ACHN (cell line): ENCODE results near the gene SMOC1.

Experiments
- DNase-seq: peaks from one replicate; pipeline ENCODE4 v3.0.0-alpha.2; 2015
- in situ Hi-C: cut with HindIII; loops from 2 replicates; pipeline ENCODE4 v1.10.0; 2017; ENCODE audit warnings: low sequenced_read_pairs, low pct_ligation_motif_present, low pct_unique_long_range_greater_than_20kb

SMOC1 gene

DNA sequence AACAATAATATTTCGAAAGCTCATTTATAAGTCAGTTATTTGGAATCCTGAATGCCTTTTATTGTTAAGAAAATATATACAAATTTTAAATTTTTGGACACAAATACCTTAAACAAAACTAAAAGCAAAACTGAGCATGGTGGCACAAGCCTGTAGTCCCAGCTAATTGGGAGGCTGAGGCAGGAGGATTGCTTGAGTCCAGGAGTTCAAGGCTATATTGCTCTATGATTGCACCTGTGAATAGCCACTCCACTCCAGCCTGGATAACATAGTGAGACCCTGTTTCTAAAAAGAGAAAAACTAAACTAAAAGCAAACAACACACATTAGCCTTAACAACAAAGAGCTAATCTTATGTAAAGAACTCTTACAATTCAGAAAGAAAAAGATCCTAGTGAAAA is 78.8 kb downstream of the SMOC1 start:
- in situ Hi-C loops, result no loop called here

DNA sequence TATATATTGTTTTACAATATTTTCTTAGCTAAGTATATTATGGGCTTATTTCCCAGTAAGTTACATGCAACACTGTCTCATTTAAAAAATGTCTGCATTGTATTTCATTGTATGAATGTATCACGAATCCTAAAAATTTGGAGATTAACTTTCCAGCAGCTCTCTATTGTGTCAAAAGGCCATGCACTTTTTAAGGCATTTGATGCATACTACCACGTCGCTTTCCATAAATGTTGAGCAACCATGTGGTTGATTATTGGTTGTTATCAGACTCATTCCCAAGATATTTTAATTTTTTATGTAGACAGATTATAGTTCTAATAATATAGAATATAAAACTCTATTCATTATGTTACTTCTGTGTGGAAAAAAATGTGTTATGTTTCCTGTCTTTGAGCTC is 79.9 kb downstream of the SMOC1 start:
- in situ Hi-C loops, result no loop called here
- no peak for DNase-seq

More for the DNA sequence above, 78.8 kb downstream of the SMOC1 start:
- no peak for DNase-seq

DNA sequence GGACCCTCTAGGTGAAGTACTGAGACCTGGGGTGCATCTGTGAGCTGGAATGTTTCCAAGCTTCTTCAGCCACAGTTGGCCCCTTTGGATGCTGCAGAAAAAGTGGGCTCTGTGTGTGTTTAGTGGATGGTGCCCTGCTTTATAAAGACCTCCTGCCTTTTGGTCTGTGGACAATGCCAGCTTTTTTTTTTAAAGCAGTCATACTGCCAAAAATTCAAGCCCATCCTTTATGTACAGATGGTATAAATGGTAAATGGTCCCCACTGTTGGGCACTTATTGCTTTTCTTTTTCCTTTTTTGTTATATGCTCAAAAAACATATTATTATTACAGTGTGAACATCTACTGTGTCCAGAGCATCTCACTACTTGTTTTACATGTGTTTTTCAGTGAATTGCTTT is 81.1 kb downstream of the SMOC1 start:
- in situ Hi-C loops, result no loop called here
- no peak for DNase-seq

DNA sequence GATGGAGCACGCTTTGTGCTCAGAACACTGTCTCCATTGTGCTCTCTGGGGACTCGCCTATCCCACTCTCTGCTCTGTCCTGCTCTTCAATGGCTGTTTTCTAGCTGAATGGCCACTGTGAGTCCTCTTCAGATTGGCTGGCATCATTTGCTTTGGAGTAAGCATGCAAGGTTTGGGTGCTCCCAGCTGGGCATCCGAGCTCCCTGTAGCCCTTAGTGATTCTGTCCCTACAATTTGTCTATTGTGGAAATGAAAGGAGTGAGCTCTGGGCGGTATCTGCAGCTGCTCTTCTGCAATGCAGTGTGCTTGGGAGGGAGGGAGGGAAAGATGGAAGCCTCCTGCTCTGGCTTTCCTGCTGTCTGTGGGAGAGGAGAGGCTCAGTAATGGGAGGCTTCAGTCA is 84.8 kb downstream of the SMOC1 start:
- DNase-seq, result no peak
- in situ Hi-C loops, result no loop called here

DNA sequence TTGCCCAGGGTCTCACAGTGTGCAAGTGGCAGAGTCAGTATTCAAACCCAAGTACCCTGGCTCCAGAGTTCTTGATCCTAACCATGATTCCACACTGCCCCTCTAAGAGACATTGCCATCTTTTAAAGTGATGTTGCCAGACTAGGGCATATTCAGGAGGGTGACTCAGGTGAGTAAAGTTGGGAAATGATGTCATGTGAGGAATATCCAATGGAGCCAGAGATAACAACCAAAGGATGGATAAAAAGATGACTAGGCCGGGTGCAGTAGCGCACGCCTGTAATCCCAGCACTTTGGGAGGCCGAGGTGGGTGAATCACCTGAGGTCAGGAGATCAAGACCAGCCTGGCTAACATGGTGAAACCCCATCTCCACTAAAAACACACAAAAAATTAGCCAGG is 85.6 kb downstream of the SMOC1 start:
- in situ Hi-C loops, result no loop called here
- no peak for DNase-seq

DNA sequence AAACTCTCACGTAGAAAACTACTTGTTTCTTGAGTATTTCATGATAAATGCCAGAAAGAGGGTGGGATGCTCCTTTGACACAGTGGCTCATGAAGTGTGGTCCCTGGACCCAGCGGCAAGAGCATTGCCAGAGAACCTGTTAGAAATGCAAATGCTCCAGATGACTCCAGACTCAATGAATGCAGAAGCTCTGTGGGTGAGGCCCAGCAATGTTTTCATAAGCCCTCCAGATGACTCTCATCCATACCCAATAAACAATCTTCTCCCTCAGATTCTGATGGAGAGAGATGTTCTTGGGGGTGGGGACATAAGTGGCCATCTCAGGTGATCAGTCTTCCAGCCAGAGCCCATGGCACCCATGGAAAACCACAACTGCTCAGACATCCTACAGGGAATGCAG is 88.9 kb downstream of the SMOC1 start:
- DNase-seq, result no peak
- in situ Hi-C loops, result no loop called here

DNA sequence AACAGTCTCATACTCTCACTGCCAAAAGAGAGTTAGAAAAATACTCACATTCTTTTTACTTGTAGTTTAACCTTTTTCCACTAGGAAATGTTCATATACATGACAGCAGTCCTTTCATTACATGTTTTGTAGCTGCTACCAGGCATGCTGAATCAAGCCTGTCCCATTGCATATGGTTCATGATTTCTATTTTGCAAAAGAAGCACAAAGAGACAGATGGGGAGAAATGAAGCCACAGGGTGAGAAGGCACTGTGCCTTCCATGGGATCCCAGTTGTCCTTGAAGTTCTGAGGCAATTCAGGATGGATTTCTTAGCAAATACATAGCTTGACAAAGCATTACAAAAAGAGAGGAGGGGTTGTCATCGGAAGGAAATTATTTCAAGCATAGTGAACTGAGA is 89.5 kb downstream of the SMOC1 start:
- in situ Hi-C loops, result no loop called here

DNA sequence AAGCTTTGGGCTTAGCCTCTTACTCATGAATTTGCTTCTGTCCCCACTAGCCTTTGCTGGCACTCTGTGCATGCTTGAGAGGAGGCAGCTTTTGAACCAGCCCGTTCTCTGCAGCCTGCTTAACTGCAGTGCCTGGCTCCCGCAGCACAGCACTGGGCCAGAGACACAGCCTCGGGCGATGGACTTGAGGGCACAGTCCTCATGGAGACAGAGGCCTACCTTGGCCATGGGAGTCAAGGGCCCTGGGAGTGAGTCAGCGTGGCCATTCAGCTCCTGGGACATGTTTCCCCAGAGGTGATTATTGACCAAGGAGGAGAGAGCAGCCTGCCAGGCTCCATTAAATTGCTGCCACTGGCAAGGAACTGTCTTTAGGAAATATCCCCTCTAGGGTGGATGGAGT is 93.5 kb downstream of the SMOC1 start:
- DNase-seq, result no peak
- in situ Hi-C loops, result no loop called here

More for the DNA sequence above, 89.5 kb downstream of the SMOC1 start:
- no peak for DNase-seq

DNA sequence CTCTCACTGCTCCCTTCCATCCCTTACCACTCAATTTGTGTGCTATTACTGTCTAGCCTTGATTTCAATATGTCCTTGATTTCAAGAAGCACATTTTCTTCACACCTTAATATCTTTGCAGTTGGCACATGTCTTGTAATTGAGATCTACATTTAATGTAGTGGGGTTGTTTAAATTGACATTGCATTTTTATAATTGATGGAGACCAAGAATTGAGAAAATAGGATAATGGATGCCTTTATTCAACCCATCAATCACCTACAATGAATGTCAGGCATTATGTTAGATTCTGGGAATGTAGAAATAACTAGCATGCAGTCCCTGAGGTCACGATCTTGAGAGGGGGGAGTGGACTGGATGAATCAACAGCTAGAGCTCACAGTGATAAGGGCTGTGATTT is 94.6 kb downstream of the SMOC1 start:
- in situ Hi-C loops, result no loop called here

DNA sequence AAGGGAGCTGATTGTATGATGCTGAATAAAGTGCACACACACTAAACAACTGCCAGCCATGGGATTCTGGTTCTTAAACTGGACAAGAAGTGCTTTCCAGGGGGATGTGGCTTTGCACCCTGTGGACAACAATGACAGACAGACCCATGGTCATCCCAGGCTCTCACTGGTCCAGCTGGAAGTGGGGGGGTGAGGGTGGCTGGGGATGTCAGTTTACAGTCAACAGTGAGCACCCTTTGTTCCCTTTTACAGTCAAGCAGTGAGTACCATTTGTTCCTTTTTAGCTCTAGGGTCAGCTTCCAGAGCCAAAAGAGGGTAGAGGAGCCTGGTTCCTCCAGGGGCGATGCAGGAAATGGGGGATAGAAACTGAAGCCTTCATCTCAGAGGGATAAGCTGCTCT is 100.7 kb downstream of the SMOC1 start:
- in situ Hi-C loops, result no loop called here
- DNase-seq, result no peak

More for the DNA sequence above, 94.6 kb downstream of the SMOC1 start:
- no peak for DNase-seq

DNA sequence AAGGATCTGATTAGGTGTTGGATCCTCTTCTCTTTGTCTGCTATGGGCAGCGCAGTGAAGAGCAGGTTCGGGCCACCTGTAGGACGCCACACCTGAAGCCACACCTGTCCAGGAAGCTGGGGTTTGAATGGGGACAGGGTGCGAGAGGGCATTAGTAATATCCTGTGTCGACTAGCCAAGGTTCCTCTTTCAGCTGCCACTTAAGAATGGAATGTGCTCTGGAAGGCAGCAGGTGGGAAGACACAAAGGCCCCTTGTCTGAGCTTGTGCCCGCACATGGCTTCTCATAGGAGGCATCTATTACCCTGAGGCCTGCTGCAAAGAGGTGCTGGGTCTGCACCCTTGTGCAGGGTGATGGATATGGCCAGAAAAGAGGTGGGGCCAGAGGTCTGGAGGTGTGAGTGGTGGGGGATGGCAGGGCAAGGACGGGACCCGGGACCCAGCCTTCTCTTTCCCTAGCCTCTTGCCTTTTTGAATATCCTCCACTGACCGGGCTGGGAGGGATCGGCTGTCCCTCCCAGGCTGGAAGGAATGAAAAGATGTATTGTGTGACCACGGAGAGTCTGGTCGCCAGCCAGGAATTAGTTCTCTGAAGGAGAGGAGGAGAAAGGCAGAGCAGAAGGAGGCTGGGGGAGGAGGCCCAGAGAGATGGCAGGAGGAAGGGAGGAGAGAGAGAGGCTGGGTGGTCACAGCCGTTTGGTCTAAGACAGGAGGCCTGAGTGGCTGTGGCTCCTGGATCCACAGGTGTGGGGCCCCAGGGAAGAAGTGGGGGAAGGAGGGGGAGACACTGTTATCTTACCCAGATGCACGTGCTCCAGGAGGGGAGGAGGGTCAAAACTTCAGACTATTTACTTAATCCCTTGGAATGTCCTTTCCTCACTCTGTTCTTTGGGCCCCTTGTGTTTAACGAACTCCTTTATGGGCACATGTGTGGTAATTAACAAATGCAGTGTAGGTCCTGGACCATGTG is 101.5 kb downstream of the SMOC1 start:
- no peak for DNase-seq
- in situ Hi-C loops, result no loop called here

DNA sequence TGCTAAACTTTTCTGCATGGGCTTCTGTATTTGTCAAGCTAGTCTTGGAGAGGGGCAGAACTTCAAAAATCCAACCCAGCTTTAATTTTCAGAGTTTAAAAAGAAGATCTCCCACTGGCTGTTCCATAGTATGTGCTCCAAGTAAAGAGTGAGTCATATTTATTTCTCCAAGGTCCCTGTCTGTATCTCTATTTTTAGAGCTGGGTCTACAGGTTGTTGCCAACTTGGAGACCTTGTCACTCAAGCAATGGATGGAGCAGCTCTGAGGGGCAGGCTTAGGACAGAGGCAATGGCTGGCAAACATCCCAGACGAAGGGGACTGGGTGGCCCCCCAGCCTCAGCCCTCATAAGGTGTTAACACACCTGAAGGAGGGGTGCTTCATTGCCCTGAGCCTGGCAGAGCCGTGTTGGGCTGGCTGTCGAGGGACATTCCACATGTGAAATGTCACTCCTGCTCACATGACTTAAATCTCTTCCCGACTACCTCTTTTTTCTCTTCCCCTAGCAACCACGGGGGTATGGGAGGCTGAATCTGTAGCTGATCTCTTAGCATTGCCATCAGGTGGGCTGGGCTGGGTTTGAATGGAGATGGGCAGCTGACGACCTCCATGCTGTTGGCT is 103.1 kb downstream of the SMOC1 start:
- no peak for DNase-seq
- in situ Hi-C loops, result no loop called here

DNA sequence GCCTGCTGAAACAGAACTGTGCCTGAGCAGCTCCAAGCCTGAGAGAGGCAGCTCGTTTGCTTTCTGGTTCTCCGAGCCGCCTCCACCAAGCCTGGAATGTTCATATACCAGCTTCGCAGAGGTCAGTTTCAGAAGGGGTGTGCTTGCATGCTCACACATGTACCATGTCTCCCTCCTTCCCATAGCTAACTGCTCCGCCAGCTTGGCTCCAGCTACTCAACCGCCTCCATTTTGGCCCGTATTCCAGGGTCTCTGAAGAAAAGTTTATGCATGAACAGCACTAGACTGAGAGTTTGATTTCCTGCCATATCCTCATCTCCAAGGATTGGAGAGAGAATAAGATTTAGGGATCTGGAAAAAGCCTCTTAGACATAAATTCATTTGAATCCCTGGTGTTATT is 103.7 kb downstream of the SMOC1 start:
- DNase-seq, result no peak

DNA sequence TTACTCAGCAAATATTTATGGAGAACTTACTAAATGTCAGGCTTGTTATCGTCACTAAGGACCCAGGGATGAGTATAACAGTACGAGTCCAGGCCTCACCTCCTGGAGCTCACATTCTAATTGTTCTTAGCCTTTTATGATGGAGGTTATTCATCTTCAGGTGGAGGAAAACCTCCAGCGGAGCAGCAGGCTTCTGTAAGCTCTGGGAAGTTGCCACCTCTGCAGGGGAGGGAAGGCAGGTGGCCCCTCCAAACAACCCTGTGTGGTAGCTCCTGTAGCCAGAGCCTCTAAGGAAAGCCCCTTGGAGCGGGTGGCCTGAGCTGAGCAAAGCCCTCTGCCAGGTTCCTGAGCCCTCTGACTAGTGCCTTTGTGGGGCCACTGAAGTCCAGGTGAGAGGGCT is 104.1 kb downstream of the SMOC1 start:
- DNase-seq, result no peak
- in situ Hi-C loops, result no loop called here

More for the DNA sequence above, 103.7 kb downstream of the SMOC1 start:
- in situ Hi-C loops, result no loop called here

DNA sequence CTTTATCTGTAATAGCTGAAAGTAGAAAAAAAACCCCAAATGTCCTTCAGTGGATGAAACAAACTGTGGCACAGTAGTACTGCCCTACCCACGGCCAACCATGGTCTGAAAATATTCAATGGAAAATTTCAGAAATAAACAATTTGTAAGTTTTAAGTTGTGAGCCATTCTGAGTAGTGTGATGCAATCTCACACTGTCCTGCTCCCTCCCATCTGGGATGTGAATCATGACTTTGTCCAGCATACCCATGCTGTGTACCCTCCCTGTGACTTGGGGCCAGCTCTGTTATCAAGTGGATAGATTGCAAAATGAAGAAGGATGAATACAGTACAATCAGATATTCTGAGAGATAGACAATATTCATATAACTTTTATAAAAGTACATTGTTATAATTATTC is 106.2 kb downstream of the SMOC1 start:
- in situ Hi-C loops, result no loop called here

DNA sequence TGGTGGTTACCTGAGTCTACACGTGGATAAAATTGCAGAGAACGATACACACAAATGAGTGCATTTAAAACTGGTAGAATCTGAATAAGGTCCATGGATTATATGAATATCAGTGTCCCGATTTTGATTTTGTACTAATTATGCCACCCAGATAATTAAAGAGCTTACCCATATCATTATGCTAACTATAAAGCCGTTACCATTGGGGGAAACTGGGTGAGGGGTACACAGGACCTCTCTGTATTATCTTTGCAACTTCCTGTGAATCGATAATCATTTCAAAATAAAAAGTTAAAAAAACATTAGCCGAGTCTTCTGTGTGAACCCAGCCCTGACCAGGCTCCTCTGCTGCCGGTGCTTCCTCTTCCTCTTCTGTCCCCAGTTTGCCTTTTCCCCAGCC is 107.1 kb downstream of the SMOC1 start:
- DNase-seq, result no peak
- in situ Hi-C loops, result no loop called here

More for the DNA sequence above, 106.2 kb downstream of the SMOC1 start:
- DNase-seq, result no peak

DNA sequence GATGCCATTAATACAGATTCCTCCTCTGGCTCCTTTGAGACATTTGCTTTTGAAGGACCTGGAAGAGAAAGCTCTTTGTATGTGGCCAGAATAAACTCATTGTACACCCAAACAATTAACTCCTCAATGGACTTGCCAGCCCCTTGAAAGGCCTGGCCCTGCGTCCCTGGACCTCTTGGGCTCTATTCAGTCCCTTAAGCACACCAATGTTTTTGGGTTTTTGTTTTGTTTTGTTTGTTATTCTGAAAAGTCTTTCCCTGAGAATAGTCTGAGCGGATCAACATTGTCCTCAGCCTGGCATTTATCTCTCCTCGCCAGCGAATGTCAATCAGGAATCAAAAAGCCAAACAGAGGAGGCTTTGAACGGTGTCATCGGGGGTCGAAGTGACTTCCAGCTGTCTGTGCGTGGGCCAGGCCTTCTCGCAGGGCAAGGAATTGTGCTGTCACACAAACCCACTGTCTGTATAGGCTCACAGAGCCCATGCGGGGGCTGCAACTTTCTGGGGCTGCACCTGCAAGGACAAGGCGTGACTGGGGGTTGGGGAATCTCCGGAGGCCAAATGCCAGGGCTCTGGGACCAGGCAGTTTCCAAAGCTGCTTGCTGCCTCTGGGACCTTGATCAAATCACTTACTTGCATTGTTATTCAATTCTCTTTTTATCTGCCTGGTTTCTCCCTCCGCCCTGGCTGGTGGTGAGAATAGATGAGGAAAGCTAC is 108.3 kb downstream of the SMOC1 start:
- DNase-seq, result no peak
- in situ Hi-C loops, result no loop called here

DNA sequence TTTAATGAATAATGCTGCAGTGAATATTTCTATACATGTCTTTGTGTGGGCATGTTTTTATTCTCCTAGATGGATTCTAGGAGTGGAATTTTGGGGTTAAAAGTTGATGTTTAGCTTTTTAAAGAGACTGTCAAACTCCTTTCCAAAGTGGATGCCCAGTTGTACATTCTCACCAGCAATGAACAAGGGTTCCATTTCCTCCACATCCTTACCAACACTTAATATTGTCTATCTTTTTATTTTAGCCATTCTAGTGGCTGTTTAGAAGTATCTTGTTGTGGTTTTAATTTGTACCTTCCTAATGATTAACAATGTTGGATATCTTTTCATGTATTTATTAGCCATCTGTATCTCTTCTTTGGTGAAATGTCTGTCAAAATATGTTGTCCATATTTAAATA is 109.8 kb downstream of the SMOC1 start:
- in situ Hi-C loops, result no loop called here
- no peak for DNase-seq

DNA sequence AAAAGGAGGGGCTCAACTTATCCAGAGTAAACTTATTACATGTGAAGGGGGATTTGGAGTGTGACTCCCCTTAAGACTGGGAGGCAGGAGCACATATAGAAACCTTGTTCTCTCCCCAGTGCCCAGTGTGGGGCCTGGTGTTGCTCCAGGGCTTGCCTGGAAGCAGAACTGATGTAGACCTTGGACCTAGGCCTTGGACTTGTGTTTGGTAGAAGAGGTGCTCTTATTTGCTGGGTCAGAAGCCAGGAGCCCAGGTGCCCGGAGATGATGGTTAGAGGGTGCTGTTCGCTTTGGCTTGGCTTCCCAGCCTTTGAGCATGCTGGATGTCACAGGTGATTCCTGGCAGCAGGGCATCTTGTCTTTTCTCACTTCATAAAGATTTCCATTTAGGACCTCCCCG is 110.4 kb downstream of the SMOC1 start:
- in situ Hi-C loops, result no loop called here
- no peak for DNase-seq
